B cell (primary cell): Measurements from ENCODE around the gene WSB2. TPM values are rescaled to one million over a fixed set of nuclear protein-coding genes. Genes with fewer than 3 reads are reported as not detected.
"Not testable (repeated sequence)": the region's sequence is repeated elsewhere in the genome, so short reads cannot be mapped to it uniquely, and the experiment has no call there.

ENCODE experiments used
- ATAC-seq: fragments of 200-7000 bp; cut with Tn5 transposase; one replicate; pipeline ENCODE4 v1.10.0; 2021; ENCODE audit warnings: low read depth, mild to moderate bottlenecking, moderate number of reproducible peaks, moderate library complexity
- CTCF ChIA-PET: fragments of 350-600 bp; sonication (Branson Sonifier 250); formaldehyde crosslinking; loops from one replicate; lab custom pipeline; 2021; ENCODE audit warnings: antibody characterized with exemption, inconsistent platforms; lab: Charles Lee
- POLR2A ChIA-PET: fragments of 350-600 bp; sonication (Branson Sonifier 250); formaldehyde crosslinking; loops from one replicate; lab custom pipeline; 2021; ENCODE audit warnings: antibody characterized with exemption; lab: Charles Lee
- DNase-seq: peaks from one replicate; pipeline ENCODE4 v3.0.0; 2013
- H2AFZ ChIP-seq: 2 replicates; pipeline ENCODE4 v1.6.1; 2012; ENCODE audit warnings: mild to moderate bottlenecking, low read depth, low read length; ENCODE audit not compliant: insufficient read depth, poor library complexity, severe bottlenecking
- H3K27ac ChIP-seq, 2 donors: 1 replicate in 1 of 2; 2 replicates in 1 of 2; pipeline ENCODE4 v1.5.1; 2012 to 2013; ENCODE audit warnings: low read length in 2 of 2, mild to moderate bottlenecking in 2 of 2, moderate library complexity in 1 of 2
- H3K27me3 ChIP-seq, 4 experiments: fragments of 200-600 bp in 1 of 4; sonication (generic) in 1 of 4; replicated peaks in 1 of 4; 1 replicate in 2 of 4; 2 replicates in 2 of 4; pipeline versions ENCODE4 v1.6.1 to v1.7.0; 2013 to 2016; ENCODE audit warnings: low read length in 3 of 4, mild to moderate bottlenecking in 2 of 4, mixed read lengths in 1 of 4, moderate library complexity in 1 of 4; ENCODE audit not compliant: insufficient read depth in 4 of 4, control insufficient read depth in 3 of 4; ENCODE audit errors: control extremely low read depth in 1 of 4
- H3K36me3 ChIP-seq, 2 experiments: replicated peaks in 1 of 2; 1 replicate in 1 of 2; 2 replicates in 1 of 2; pipeline versions ENCODE4 v1.6.1 to v1.7.1; 2013; ENCODE audit warnings: low read length in 1 of 2; ENCODE audit not compliant: insufficient read depth in 2 of 2, control insufficient read depth in 1 of 2; ENCODE audit errors: control extremely low read depth in 1 of 2, extremely low read depth in 1 of 2
- H3K4me1 ChIP-seq, 2 donors: fragments of 200-600 bp in 1 of 2; sonication (generic) in 1 of 2; 1 replicate in 1 of 2; 2 replicates in 1 of 2; pipeline versions ENCODE4 v1.5.1 to v1.6.1; 2013 to 2017; ENCODE audit warnings: low read length in 2 of 2; ENCODE audit not compliant: control insufficient read depth in 2 of 2, insufficient read depth in 2 of 2
- H3K4me2 ChIP-seq: replicated peaks from 2 replicates; pipeline ENCODE3; 2012; ENCODE audit warnings: mild to moderate bottlenecking, low read depth, low read length; ENCODE audit not compliant: poor library complexity, severe bottlenecking
- H3K4me3 ChIP-seq, 5 experiments: fragments of 200-600 bp in 1 of 5; sonication (generic) in 1 of 5; 1 replicate in 3 of 5; 2 replicates in 2 of 5; pipeline versions ENCODE4 v1.5.1 to v1.7.0; 2011 to 2016; ENCODE audit warnings: low read length in 4 of 5, mild to moderate bottlenecking in 4 of 5, low read depth in 2 of 5, control low read depth in 1 of 5, moderate library complexity in 1 of 5; ENCODE audit not compliant: insufficient read depth in 1 of 5; ENCODE audit errors: control extremely low read depth in 1 of 5, extremely low read depth in 1 of 5
- H3K79me2 ChIP-seq: fragments of 200-600 bp; sonication (generic); one replicate; pipeline ENCODE4 v1.6.0; 2016; ENCODE audit warnings: low read length; ENCODE audit not compliant: control insufficient read depth, insufficient read depth
- H3K9ac ChIP-seq: fragments of 200-600 bp; sonication (generic); 2 replicates; pipeline ENCODE4 v1.6.1; 2017; ENCODE audit warnings: mild to moderate bottlenecking, low read length, moderate library complexity
- H3K9me3 ChIP-seq, 3 donors: one replicate each; pipeline versions ENCODE4 v1.6.1 to v1.7.1; 2013; ENCODE audit warnings: low read length in 2 of 3; ENCODE audit not compliant: control insufficient read depth in 2 of 3, insufficient read depth in 1 of 3; ENCODE audit errors: control extremely low read depth in 1 of 3
- H4K20me1 ChIP-seq: 2 replicates; pipeline ENCODE4 v1.6.0; 2012; ENCODE audit warnings: mild to moderate bottlenecking, low read length; ENCODE audit not compliant: insufficient read depth, control insufficient read depth, poor library complexity, severe bottlenecking
- H3K27ac Mint-ChIP-seq: one replicate; pipeline ENCODE4 v1.8.0; 2021; ENCODE audit warnings: mixed read lengths
- H3K27me3 Mint-ChIP-seq: one replicate; pipeline ENCODE4 v1.8.0; 2021; ENCODE audit warnings: mixed read lengths
- H3K4me1 Mint-ChIP-seq: one replicate; pipeline ENCODE4 v1.8.0; 2021; ENCODE audit warnings: mixed read lengths
- H3K4me3 Mint-ChIP-seq: one replicate; pipeline ENCODE4 v1.8.0; 2021; ENCODE audit warnings: mixed read lengths
- H3K9me3 Mint-ChIP-seq: one replicate; pipeline ENCODE4 v1.8.0; 2022; ENCODE audit warnings: mixed read lengths; ENCODE audit not compliant: insufficient read depth
- EZH2 ChIP-seq: IDR thresholded peaks from 2 replicates; pipeline ENCODE4 v1.6.1; 2012; ENCODE audit warnings: borderline replicate concordance, low read depth, mild to moderate bottlenecking, moderate library complexity, low read length; ENCODE audit not compliant: insufficient read depth, poor library complexity, severe bottlenecking
- WGBS: methylation state at CpG from one replicate; pipeline ENCODE4 v1.1.5; 2013; ENCODE audit warnings: missing lambda C conversion rate; ENCODE audit not compliant: insufficient coverage; 5-methylcytosine and 5-hydroxymethylcytosine counted together
- intact Hi-C: fragments of 100-400 bp; cut with micrococcal nuclease; formaldehyde crosslinking; loops from one replicate; pipeline ENCODE4 v1.10.0; 2022
- polyA plus RNA-seq: library from polyadenylated mRNA; depleted of rRNA; stranded (reverse); fragments of >200 nt; gene quantifications from 2 replicates; pipeline ENCODE4 v1.2.3, GENCODE V29; 2012
- total RNA-seq, 2 donors: library from RNA; stranded (reverse); fragments of 120-200 nt in 1 of 2; gene quantifications; 1 replicate in 1 of 2; 2 replicates in 1 of 2; pipeline versions ENCODE4 v1.2.3 to v1.2.4, GENCODE V29; 2013 to 2022
- TF ChIP-seq, protein P1 (sequence below): fragments of 200-600 bp; IDR thresholded peaks from one replicate; pipeline ENCODE4 v1.8.0; 2022; ENCODE audit warnings: antibody characterized with exemption, mild to moderate bottlenecking

Gene WSB2
- total and polyA plus RNA-seq, 2 donors (not counting 1 experiment from before 2014, with no cell fraction given) = 12.3 to 21.4 TPM

DNA sequence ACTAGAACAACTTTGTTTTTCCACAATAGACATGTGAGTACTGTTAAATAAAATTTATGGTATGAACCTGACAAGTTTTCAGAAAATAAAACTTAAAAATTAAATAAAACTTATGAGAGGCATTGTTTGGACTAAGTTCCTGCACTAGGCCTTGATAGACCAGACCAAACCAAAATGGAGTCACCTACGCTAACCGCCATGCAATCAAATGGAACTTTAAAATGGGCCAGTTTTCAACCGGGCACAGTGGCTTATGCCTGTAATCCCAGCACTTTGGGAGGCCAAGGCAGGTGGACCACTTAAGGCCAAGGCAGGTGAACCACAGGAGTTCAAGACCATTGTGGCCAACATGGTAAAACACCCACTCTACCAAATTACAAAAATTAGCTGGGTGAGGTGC, 49.6 kb downstream of the WSB2 start:
- ChIA-PET CTCF (no interaction called here), POLR2A (no interaction called here)
- intact Hi-C loops = no loop called here
- TF ChIP-seq, protein P1, sequence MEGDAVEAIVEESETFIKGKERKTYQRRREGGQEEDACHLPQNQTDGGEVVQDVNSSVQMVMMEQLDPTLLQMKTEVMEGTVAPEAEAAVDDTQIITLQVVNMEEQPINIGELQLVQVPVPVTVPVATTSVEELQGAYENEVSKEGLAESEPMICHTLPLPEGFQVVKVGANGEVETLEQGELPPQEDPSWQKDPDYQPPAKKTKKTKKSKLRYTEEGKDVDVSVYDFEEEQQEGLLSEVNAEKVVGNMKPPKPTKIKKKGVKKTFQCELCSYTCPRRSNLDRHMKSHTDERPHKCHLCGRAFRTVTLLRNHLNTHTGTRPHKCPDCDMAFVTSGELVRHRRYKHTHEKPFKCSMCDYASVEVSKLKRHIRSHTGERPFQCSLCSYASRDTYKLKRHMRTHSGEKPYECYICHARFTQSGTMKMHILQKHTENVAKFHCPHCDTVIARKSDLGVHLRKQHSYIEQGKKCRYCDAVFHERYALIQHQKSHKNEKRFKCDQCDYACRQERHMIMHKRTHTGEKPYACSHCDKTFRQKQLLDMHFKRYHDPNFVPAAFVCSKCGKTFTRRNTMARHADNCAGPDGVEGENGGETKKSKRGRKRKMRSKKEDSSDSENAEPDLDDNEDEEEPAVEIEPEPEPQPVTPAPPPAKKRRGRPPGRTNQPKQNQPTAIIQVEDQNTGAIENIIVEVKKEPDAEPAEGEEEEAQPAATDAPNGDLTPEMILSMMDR = no peak
- no peak for TF ChIP-seq EZH2
- H3K27me3 Mint-ChIP-seq = peaks cover 11% of the 10 kb centered on the region
- Histone ChIP-seq H2AFZ (no peak overlapping the region), H4K20me1 (no peaks in the 10 kb centered on the region), H3K9ac (no peak overlapping the region), H3K79me2 (no peaks in the 10 kb centered on the region), H3K9me3 (no peaks in the 10 kb centered on the region), H3K27me3 (no peaks in the 10 kb centered on the region), H3K4me1 (peaks cover 4 to 5% of the 10 kb centered on the region in 2 donors), H3K4me2 (no peak overlapping the region), H3K4me3 (no peak overlapping the region), H3K27ac (no peak overlapping the region), H3K36me3 (no peaks in the 10 kb centered on the region)
- WGBS = 95% methylated on average over 3 of the region's 3 CpGs
- H3K27ac Mint-ChIP-seq = no peak overlapping the region
- peaks cover 4% of the 10 kb centered on the region for H3K4me1 Mint-ChIP-seq
- no peaks in the 10 kb centered on the region for H3K9me3 Mint-ChIP-seq
- DNase-seq = no peak
- no peak for ATAC-seq
- H3K4me3 Mint-ChIP-seq = no peak overlapping the region

DNA sequence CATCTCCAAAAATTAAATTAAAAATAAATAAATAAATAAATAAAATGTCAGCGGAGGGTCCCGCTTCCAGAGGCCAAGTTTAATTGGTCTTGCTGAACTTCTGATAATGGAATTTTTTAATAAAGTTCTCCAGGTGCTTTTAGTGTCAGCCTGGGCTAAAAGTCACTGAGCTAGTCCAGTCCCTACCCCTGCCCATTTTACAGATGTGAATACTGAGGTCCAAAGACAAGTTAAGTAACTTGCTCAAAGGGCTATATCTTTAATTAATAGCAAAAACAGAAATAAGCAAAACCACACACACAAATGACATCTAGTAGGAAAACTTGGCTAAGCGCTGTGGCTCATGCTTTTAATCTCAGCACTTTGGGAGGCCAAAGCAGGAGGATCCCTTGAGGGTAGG, 50.1 kb downstream of the WSB2 start:
- CTCF ChIA-PET = no interaction called here
- H3K9ac ChIP-seq = no peak overlapping the region
- DNase-seq (no peak), ATAC-seq (no peak)
- no peaks in the 10 kb centered on the region for H3K9me3 Mint-ChIP-seq
- WGBS = 100% methylated on average over 2 of the region's 3 CpGs
- H3K9me3 ChIP-seq = no peaks in the 10 kb centered on the region
- no peak overlapping the region for H2AFZ ChIP-seq
- H3K27ac Mint-ChIP-seq = no peak overlapping the region
- H3K4me2 ChIP-seq = no peak overlapping the region
- H3K4me1 Mint-ChIP-seq = peaks cover under 1% of the 10 kb centered on the region
- H3K27me3 Mint-ChIP-seq = peaks cover 11% of the 10 kb centered on the region
- H3K79me2 ChIP-seq = no peaks in the 10 kb centered on the region
- intact Hi-C loops = no loop called here
- POLR2A ChIA-PET = no interaction called here
- no peaks in the 10 kb centered on the region for H3K36me3 ChIP-seq
- no peaks in the 10 kb centered on the region for H3K27me3 ChIP-seq
- peaks cover under 1% of the 10 kb centered on the region in 2 donors for H3K4me1 ChIP-seq
- no peak overlapping the region for H3K27ac ChIP-seq
- H3K4me3 Mint-ChIP-seq = no peak overlapping the region
- TF ChIP-seq, protein P1 = no peak
- no peak for TF ChIP-seq EZH2
- H4K20me1 ChIP-seq = no peaks in the 10 kb centered on the region
- H3K4me3 ChIP-seq = no peak overlapping the region

DNA sequence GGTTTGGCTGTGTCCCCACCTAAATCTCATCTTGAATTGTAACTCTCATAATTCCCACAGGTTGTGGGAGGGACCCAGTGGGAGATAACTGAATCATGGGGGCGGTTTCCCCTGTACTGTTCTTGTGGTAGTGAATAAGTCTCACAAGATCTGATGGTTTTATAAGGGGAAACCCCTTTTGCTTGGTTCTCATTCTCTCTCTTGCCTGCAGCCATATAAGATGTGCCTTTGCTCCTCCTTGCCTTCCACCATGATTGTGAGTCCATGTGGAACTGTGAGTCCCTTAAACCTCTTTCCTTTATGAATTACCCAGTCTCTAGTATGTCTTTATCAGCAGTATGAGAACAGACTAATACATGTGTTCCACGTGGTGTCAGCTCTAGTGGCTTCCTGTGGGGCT, 61.2 kb downstream of the WSB2 start:
- H3K79me2 ChIP-seq, H3K27me3 Mint-ChIP-seq, intact Hi-C loops, H3K4me3 ChIP-seq, H3K27ac ChIP-seq, CTCF ChIA-PET, DNase-seq, H4K20me1 ChIP-seq, ATAC-seq, H3K4me1 ChIP-seq, H3K4me3 Mint-ChIP-seq, H3K4me1 Mint-ChIP-seq, H3K9me3 ChIP-seq, H3K36me3 ChIP-seq, H3K27ac Mint-ChIP-seq, H3K4me2 ChIP-seq, POLR2A ChIA-PET, H3K27me3 ChIP-seq, H3K9me3 Mint-ChIP-seq, H3K9ac ChIP-seq, H2AFZ ChIP-seq: not testable (repeated sequence)
- WGBS = 33% methylated on average over 1 of the region's 2 CpGs
